ENCODE data around the gene SCNN1B.

Gene SCNN1B

DNA sequence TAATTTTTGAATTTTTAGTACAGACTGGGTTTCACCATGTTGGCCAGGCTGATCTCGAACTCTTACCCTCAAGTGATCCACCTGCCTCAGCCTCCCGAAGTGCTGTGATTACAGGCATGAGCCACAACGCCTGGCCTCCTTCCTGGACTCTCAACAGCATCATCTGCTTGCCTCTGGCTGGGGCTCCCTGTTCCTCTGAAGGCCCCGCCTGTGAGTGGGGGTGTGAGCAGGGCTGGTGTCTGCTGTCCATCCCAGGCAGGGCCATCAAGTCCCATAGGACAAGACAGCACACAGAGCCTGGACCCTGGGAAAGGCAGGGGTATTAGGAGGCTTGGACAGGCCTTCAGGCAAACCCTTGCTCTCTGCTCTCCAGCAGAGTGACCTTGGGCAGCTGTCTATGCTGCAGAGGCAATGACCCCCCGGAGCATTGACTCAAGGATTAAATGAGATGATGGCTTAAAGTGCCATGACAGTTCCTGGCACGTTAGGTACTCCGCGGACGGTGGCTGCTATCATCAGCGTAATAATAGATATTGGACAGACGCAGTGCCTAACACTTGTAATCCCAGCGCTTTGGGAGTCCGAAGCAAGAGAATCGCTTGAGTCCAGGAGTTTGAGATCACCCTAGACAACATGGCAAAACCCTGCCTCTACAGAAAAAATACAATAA lies 19.2 kb downstream of the SCNN1B start:
- DNase-seq (ENCODE audit: low spot score): no peak

DNA sequence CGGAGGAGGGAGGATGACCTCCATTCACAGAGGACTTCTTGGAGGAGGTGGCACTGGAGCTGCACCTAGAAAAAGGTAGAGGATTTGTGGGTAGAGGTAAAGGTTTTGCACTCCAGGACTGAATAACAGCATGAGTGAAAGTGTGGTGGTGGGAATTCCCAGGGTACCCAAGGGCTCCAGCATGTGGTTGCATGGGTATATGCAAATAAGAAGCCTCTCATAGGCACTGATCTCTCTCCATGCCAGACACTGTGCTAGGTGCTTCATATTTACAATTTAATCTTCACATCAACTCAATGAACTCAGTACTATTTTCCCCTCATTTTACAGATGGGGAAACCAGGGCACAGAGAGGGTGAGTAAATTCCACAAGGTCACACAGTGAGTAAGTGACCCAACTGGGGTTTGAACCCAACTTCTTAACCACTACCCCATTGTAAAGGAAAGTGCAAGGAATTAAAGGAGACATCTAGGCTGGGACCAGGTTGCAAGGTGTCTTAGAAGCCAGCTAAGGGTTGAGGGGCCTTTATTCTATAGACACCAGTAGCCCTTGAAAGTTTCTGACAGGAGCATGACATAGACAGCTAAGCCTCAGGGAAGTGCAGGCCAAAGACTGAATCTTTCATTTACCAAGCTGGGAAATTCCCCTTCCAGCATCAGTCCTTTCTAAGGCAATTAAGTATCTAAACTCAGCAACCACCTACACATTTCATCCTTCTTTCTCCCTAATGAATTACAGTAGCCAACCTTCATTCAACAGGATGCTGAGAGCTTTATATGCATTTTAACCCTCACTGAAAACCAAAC lies 21.3 kb downstream of the SCNN1B start:
- DNase-seq (ENCODE audit: low spot score): no peak

DNA sequence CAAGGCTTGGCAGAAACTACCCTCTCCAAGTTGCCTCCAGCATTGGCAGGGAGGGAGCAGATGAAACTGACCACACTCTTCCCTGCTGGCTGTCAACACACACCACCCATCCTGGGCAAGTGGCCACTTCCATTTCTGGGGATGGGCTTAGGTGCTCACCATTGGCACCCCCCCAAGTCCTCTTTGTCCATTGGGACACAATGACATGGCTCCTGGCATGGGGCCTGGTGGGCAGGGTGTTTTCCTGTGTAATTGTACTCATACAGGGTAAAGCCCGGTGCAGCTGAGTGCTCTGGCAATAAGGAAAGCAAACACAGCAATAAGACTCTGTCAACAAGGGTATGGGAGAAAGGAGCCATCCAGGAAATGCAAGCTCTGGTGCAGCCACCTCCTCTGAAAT lies 22.6 kb downstream of the SCNN1B start:
- no peak for DNase-seq (ENCODE audit: low spot score)

DNA sequence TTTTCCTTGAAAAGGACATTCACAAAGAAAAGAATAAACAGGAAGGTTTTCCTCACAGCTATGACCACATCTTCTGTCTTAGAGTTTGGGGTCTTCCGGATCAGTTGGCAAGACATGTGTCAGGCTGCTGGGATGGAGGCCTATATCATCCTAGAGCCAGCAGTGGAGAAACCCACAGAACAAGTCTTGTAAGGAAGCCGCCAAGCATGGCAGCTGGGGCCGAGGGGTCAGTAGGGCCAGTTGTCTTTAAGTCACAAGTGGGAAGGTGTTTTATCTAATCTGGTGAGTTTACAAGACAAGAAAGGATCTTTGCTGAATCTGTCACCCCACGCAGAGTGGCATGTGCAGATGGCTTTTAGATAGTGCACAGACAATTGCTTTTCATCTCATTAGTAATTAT lies 25.7 kb downstream of the SCNN1B start:
- DNase-seq (ENCODE audit: low spot score): no peak

DNA sequence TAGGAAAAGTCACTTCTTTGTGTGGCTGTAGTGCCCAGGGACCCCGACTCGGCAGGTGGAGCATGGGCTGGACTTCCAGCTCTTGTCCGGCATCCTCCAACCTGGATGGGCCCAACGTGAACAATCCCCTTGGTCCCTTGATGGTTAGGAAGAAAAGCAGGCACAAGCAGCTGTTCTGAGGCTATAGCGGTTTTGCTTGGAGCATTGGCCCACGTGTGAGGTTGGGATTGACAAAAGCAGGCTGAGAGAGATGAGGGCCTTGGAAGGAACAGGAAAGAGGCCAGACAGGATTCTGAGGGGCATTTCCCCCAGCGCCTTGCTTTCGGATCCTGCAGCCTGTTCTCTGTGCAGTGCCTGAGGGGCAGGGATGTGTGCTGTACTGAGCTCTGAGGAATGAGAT lies 28.1 kb downstream of the SCNN1B start:
- DNase-seq (ENCODE audit: low spot score): no peak

DNA sequence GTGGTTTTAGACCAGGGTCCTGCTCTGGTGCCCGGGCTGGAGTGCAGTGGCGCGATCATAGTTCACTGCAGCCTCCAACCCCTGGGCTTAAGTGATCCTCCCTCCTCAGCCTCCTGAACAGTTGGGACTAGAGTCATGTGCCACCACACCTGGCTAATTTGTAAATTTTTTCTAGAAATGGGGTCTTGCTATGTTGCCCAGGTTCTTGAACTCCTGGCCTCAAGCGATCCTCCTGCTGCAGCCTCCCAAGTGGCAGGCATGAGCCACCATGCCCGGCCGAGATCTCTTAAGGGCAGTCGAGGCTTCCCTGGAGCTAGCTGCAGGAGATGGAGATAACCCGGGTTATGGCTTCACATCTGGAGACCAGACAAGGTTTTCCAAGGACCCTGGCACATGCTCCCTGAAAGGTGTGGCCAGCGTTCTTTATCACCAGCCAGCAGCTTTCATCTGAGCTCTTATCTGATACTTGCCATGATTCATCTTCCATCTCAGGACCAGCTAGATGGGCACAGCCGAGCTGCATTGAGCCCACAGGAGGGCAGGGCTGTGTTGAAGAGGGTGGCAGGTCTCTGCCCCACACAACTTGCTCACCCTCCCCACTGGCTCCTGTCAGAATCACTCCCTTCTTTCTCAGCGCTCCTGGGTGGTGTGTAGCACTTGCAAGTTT lies 28.6 kb downstream of the SCNN1B start:
- DNase-seq (ENCODE audit: low spot score): no peak

DNA sequence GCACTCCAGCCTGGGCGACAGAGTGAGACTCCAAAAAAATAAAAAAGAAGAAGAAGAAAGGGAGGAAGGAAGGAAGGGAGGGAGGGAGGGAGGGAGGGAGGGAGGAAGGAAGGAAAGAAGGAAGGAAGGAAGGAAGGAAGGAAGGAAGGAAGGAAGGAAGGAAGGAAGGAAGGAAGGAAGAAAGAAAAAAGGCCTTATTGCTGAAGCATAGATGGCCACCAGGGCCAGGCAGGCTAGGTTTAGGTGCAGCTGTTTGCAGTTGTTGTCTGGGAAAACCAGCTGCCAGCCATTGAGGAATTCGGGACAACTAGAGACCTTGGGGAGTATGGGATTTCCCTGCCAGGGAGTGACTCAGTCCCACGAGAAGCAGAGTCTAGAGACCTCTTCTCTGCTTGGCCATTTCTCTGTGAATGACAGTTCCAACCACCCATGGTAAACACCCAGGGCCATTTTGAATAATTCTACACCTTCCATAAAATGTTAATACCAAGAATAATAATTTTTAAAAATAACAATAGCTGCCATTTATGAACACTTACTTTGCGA lies 31.0 kb downstream of the SCNN1B start:
- no peak for DNase-seq (ENCODE audit: low spot score)

DNA sequence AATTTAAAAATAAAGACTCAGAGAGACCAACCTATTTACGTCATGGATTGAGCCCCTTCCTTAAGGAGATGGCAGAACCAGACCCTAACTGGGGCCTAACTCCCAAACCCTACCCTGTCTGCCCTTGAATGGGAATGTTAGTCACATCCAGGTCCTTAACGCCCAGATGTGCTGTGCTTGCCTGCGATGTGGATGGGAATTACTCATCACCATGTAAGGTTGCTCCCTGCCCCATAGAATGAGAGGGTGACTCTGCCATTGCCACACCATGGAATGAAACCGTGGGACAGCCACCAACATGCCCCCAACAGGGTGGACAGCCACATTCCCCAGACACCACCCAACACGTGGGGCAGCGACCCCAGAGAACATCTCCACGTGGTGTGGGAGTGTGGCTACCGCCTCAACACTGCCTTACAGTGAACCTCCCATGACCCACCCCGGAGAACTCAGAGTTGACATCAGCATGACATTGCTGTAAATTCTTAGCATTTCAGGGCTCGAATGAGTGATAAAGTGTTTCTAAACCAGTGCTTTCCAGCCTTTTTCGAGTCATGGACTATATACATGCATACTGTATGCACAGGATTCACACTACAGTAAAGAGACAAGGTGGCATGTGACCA lies 31.8 kb downstream of the SCNN1B start:
- no peak for DNase-seq (ENCODE audit: low spot score)

DNA sequence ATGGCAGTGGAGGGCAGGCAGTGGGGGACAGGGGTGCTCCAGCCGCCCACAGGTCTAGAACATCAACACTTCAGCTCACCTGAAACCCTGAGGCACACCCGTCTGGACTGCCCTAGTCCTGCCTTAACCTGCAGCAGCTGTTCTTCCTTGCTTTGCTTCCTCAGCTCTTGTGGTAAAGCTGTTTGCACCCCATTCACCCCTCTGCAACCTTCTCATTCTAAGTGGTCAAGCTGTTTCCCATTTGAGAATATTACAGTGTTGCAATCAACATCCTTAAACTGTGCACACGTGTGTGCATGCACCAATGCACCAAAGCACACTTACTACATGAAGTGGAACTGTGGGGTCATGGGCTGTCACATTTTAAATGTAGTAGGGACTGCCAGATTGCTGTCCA lies 32.4 kb downstream of the SCNN1B start:
- peak; percentile 71 for DNase-seq (ENCODE audit: low spot score)

DNA sequence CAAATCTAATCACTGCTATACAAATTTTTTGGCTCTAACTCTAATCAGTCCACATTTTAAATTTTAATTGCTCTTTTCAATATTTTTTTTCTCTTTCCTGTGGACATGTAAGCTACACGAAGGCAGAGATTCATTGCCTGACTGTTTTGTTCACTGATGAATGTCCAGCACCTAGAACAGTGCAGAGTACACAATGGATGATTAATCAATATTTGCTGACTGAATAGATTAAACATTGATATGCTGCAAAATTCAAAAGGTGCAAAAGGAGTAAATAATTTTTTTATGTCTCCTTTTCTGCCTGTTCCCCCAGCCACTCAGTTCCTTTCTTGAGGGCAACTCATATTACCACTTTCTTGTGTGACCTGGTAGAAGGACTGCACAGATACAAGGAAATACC lies 32.8 kb downstream of the SCNN1B start:
- DNase-seq (ENCODE audit: low spot score): peak; percentile 28

DNA sequence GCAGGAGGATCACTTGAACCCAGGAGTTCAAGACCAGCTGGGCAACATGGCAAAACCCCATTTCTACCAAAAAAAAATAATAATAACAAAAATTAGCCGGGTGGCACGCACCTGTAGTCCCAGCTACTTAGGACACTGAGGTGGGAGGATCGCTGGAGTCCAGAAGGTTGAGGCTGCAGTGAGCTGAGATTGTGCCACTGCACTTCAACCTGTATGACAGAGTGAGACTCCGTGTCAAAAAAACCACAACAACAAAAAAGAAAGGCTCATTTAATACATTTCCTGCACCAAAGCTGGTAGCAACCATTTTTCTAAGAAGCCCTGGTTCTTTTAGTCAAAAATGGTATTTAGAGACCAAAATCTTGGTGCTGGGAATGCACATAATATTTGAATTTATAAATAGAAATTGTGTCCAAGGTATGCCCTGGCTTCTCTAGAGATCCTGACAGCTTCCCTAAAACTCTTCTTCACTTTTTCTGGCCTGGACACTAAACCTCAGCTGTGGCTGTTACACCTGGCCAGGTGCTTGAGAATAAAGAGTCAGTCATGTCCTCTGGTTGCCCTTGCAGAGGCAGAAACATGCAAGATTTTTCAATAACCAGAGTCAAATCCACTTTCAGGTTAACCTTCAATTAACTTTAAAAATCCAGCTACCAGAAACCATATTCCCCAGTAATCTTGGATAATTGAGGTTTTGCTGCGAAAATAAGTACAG lies 35.9 kb downstream of the SCNN1B start:
- DNase-seq (ENCODE audit: low spot score): no peak

DNA sequence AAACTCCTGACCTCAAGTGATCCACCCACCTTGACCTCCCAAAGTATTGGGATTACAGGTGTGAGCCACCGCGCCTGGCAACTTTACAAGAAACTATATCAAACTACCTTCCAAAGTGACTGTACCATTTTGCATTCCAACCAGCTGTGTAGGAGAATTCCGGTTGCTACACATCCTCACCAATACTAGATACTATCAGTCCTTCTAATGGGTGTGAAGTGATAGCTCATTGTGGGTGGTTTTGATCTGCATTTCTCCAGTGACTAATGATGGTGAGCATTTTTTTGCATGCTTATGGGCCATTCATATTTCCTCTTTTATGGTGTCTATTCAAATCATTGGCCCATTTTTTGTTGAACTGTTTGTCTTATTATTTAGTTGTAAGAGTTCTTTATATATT lies 37.7 kb downstream of the SCNN1B start:
- no peak for DNase-seq (ENCODE audit: low spot score)

DNA sequence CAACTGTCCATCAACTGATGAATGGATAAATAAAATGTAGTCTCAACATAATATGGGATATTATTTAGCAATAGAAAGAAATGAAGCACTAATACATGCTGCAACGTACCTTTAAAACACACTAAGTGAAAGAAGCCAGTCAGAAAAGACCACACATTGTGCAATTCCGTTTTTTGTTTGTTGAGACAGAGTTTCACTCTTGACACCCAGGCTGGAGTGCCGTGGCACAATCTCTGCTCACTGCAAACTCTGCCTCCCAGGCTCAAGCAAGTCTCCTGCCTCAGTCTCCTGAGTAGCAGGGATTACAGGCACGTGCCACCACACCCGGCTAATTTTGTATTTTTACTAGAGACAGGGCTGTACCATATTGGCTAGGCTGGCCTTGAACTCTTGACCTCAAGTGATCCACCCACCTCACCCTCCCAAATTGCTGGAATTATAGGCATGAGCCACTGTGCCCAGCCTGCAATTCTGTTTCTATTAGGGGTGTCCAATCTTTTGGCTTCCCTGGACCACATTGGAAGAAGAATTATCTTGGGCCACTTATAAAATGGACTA lies 40.1 kb downstream of the SCNN1B start:
- no peak for DNase-seq (ENCODE audit: low spot score)

DNA sequence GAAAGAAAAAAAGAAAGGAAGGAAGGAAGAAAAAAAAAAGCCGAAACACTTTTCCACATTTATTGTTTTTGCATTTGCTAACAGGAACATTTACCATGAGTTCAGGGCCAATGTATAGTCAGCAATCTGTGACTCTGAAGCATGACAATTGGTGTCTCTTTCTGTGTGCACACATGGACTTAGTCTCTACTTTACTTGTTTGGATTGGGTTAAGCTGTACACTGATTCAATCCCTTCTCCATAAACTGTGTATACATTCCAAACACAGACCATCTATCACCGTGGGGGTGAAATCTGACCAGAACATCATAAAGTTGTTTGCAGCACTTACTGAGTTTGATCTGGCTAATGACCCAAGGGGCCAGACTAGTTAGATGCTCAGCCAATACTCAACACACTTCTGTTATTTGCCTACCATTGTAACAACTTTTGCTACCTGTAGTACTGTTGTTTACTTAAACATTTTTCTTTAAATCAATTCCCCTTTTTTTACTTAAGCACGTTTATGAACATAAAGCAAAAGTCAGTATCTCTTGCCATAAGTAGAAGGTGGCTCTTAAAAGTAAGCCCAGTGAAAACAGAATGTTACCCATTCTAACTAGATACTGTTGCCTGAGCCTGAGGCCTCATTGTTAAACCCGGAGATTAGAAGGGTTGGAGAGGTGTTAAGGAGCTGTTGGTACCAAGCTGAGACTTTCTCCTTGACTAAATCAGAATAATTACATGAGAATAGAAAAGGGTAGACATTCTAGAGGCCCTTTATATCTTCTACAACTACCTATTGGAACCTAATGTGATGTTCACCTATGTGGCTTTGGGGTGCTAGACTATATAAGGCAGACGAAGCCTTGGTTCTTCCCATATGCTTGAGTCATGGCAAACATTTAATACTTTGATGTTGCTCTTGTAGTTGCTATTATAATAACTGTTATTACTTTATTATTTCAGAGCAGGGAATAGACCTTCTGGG lies 41.8 kb downstream of the SCNN1B start:
- no peak for DNase-seq (ENCODE audit: low spot score)

DNA sequence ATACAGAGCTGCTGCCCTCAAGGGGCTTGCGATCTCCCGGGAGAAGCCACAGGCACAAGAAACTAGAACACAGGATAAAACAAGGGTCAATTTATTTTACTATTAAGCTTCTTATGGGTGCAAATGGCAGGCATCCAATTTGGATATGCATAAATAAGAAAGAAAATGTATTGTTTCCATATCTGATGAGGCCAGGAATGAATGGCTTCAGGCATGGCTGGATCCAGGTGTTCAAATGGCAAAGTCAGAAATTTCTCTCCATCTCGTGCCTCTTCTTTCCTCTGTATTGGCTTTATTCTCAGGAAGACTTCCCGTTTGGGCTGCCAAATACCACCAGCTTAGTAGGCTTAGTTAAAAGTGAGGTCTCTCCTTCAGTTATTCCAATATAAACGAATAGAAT lies 43.1 kb downstream of the SCNN1B start:
- no peak for DNase-seq (ENCODE audit: low spot score)

DNA sequence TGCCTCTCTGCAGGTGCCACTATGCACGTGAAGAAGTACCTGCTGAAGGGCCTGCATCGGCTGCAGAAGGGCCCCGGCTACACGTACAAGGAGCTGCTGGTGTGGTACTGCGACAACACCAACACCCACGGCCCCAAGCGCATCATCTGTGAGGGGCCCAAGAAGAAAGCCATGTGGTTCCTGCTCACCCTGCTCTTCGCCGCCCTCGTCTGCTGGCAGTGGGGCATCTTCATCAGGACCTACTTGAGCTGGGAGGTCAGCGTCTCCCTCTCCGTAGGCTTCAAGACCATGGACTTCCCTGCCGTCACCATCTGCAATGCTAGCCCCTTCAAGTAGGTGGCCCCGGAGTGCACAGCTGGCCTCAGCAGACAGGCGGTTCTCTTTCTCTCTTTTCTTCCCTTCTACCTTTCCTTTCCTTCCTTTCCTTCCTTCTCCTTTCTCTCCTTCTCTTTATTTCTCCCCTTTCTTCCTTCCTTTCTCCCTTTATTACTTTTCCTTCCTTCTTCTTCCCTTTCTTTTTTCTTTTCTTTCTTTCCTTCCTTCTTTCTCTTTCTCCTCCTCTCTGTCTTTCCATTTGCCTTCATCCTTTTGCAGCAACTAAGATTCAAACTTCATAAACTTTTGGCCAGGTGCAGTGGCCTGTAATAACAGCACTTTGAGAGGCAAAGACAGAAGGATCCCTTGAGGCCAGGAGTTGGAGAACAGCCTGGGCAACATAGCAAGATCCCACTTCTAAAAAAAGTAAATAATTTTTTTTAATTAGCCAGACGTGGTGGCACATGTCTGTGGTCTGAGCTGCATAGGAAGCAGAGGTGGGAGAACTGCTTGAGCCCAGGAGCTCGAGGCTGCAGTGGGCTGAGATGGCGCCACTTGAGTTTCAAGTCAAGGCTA lies 46.7 kb downstream of the SCNN1B start:
- no peak for DNase-seq (ENCODE audit: low spot score)

DNA sequence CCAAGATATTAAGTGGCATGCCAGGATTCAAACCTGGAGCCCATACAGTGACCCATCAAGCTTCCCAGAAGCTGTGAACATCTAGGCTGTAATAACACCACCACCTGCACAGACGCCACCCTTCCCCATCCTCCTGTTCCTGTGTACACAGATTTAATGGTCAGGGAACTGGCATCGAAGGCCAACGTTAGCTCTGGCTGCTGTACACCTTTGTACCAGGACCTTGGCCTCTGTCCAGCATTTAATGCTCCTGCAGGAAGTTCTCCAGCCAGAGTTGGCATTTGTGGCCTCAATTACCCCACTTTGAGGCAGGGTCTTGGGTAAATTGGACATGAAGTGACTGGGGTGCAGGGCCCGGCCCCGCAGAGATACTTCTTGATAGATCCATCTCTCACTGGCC lies 49.3 kb downstream of the SCNN1B start:
- DNase-seq (ENCODE audit: low spot score): no peak

DNA sequence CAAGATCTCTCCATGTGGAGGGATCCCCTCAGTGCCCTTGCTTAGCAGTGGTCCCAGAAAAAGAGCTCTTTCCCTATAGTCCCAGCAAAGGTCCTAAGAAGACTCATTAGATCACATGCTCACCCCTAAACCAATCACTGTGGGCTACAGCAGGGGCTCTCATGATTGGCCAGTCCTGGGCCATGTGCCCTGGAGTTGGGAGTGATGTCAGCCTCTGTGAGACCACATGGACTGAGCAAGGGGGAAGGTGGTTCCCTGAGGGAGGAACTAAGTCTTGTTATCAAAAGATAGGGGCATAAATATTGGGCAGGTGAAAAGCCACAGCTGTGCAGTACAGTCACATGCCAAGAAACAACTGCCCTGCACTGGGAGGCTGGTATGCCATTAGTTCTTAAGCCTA lies 51.3 kb downstream of the SCNN1B start:
- DNase-seq (ENCODE audit: low spot score): peak; percentile 65

DNA sequence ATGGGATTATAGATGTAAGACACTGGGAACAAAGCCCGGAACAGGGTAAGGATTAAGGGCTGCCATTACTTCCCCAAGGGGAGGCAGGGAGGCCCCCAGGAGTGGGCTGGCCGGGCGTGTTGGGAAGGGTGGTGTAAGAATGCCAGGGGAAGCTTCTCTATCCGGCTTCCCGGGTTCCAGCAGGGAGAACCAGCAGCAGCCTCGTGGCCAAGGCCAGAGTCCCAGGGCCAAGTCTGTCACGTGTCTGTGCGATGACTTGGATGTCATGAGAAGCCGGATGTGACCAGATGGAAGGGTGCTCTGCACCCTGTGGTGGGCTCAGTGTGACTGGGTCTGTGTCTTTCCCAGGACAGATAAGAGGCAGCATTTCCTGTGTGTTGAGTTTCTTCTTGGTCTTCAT lies 52.1 kb downstream of the SCNN1B start:
- no peak for DNase-seq (ENCODE audit: low spot score)
